ENCODE results near the gene TEX35. TPM values are rescaled to one million over a fixed set of nuclear protein-coding genes. Genes with fewer than 3 reads are reported as not detected.

TEX35 gene
- total RNA-seq, 8 experiments from 2014 or later: 0.14 to 0.66 (median 0.29) TPM; not detected in 4

- in situ Hi-C loops (cut with MboI; ENCODE audit: low pct_unique_long_range_greater_than_20kb in 2 of 9, low sequenced_read_pairs in 9 of 9, unreplicated experiment in 9 of 9): loop anchor here in 1 of 9 experiments (25.0 kb wide), 1 partner anchor 169 kb away; no protein-coding TSS in a partner anchor
- H3K27ac ChIP-seq: no peak overlapping the region
- no peaks in the 10 kb centered on the region for H3K4me1 ChIP-seq (replicated peaks in 1 of 2)
- H3K4me3 ChIP-seq: no peak overlapping the region
- WGBS, 10 experiments: 49 to 100% (median 80%) methylated on average over 1 to 5 of the region's 6 CpGs; no CpG with 5 or more reads in 5 of the 10 experiments
- no peak for ATAC-seq (replicated peaks in 6 of 8)
Measured at GRCh38 chr1:178506177-178506576, 6.7 kb upstream of the TEX35 start.

DNA sequence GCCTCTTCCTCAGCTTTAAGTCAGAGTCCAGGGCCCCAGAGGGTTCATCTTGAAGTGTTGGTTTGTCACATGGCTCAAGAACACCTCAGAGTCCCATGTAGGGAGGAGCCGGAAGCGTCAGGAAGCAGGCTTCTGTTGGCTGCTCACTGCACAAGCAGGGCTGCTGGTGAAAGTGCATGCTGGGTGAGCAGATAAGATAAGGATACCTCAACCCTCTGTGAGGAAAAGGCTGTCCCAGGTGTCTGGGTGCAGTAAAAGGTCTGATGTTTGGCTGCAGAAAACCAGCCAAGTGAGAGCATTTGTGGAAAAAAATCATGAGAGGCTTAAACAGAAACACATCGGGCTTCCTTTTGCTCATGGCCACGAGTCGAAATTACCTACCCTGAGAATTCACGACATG lies 6.2 kb upstream of the TEX35 start:
- in situ Hi-C loops (cut with MboI; ENCODE audit: low pct_unique_long_range_greater_than_20kb in 2 of 9, low sequenced_read_pairs in 9 of 9, unreplicated experiment in 9 of 9): loop anchor here in 1 of 9 experiments (25.0 kb wide), 1 partner anchor 169 kb away; no protein-coding TSS in a partner anchor
- peak in 2 of 8 experiments; percentile 28 to 52 for ATAC-seq (replicated peaks in 6 of 8)
- WGBS, 10 experiments: 67 to 100% (median 85%) methylated on average over 1 to 6 of the region's 6 CpGs; no CpG with 5 or more reads in 3 of the 10 experiments
- Histone ChIP-seq H3K27ac (no peak overlapping the region), H3K4me3 (no peak overlapping the region), H3K4me1 (replicated peaks in 1 of 2) (no peaks in the 10 kb centered on the region)

DNA sequence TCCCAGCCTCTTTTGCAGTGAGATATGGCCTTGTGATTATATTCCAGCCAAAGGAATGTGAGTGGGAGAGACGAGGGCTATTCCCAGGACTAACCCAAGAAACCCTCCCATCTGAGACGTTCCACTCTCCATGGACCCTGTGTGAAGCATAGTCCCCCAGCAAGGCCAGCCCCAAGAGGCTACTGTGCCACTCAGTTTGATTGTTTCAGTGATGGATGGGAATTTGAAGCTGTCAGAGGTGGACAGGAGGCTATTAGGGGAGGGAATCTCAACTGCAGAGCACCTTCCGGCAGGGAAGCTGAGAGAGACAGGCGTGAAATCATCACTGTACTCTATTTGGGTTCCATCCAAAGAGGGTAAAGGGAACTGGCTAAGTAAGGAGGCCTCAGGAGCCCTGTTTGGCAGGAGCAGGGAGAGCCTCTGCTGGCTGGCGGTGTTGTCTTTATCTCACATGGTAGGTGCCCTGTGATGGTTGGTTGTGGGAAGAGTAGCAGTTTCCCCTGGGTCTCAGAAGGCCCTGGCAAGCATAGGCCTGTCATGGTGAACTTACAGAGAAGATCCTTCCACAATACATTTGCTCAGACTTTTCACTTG lies 3.4 kb upstream of the TEX35 start:
- in situ Hi-C loops (cut with MboI; ENCODE audit: low pct_unique_long_range_greater_than_20kb in 2 of 9, low sequenced_read_pairs in 9 of 9, unreplicated experiment in 9 of 9): loop anchor here in 3 of 9 experiments (10.0 to 25.0 kb wide), 2 partner anchors 172 to 205 kb away; no protein-coding TSS in a partner anchor
- WGBS, 10 experiments: 47 to 77% (median 75%) methylated on average over 2 to 5 of the region's 5 CpGs; no CpG with 5 or more reads in 4 of the 10 experiments
- peak in 5 of 8 experiments; percentile 24 to 93 (median 76) for ATAC-seq (replicated peaks in 6 of 8)
- Histone ChIP-seq H3K4me1 (replicated peaks in 1 of 2) (no peaks in the 10 kb centered on the region), H3K4me3 (no peak overlapping the region), H3K27ac (no peak overlapping the region)

DNA sequence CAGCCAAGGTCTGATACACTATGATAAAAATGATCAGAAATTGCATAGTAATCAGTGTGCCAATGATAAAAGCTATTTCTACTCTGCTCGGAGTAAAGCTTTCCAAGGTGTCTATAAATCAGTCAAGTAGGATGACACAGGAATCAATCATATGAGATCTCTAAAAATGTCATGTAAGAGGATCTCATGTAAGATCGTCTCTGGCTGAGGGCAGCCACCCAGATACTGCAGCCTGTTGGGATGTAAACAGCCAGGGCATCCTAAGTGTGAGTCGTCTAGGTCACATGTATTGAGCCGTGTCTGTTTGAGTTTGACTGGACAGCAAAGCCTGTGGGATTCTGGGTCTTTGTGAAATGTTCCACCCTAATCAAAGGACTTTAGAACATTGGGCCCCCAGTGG lies 2.8 kb upstream of the TEX35 start:
- no peak for ATAC-seq (replicated peaks in 6 of 8)
- no peak overlapping the region for H3K4me3 ChIP-seq
- in situ Hi-C loops (cut with MboI; ENCODE audit: low pct_unique_long_range_greater_than_20kb in 2 of 9, low sequenced_read_pairs in 9 of 9, unreplicated experiment in 9 of 9): loop anchor here in 3 of 9 experiments (10.0 to 25.0 kb wide), 2 partner anchors 173 to 205 kb away; no protein-coding TSS in a partner anchor
- 40 to 100% (median 92%) methylated on average over 1 to 4 of the region's 4 CpGs; no CpG with 5 or more reads in 1 of the 10 experiments for WGBS, 10 experiments
- no peaks in the 10 kb centered on the region for H3K4me1 ChIP-seq (replicated peaks in 1 of 2)
- H3K27ac ChIP-seq: no peak overlapping the region

- ATAC-seq (replicated peaks in 6 of 8): peak in 3 of 8 experiments; percentile 84 to 97 (median 94)
- WGBS, 10 experiments: 3 to 91% (median 64%) methylated on average over 1 to 14 of the region's 14 CpGs; no CpG with 5 or more reads in 2 of the 10 experiments
- in situ Hi-C loops (cut with MboI; ENCODE audit: low pct_unique_long_range_greater_than_20kb in 2 of 9, low sequenced_read_pairs in 9 of 9, unreplicated experiment in 9 of 9): loop anchor here in 3 of 9 experiments (10.0 to 25.0 kb wide), 2 partner anchors 176 to 209 kb away; no protein-coding TSS in a partner anchor
Measured at GRCh38 chr1:178513278-178513983, 522 bp downstream of the TEX35 start.

GRCh38 chr1:178516110-178516509 lies 3.2 kb downstream of the TEX35 start:
- no peak overlapping the region for H3K4me3 ChIP-seq
- in situ Hi-C loops (cut with MboI; ENCODE audit: low pct_unique_long_range_greater_than_20kb in 2 of 9, low sequenced_read_pairs in 9 of 9, unreplicated experiment in 9 of 9): loop anchor here in 3 of 9 experiments (10.0 to 25.0 kb wide), 2 partner anchors 179 to 211 kb away; no protein-coding TSS in a partner anchor
- no peaks in the 10 kb centered on the region for H3K4me1 ChIP-seq (replicated peaks in 1 of 2)
- no peak overlapping the region for H3K27ac ChIP-seq
- no peak for ATAC-seq (replicated peaks in 6 of 8)
- WGBS, 10 experiments: 75 to 96% (median 86%) methylated on average over 1 to 4 of the region's 4 CpGs; no CpG with 5 or more reads in 1 of the 10 experiments

More at GRCh38 chr1:178513278-178513983, 522 bp downstream of the TEX35 start:
- Histone ChIP-seq H3K27ac (no peak overlapping the region), H3K4me3 (no peak overlapping the region), H3K4me1 (replicated peaks in 1 of 2) (no peaks in the 10 kb centered on the region)

DNA sequence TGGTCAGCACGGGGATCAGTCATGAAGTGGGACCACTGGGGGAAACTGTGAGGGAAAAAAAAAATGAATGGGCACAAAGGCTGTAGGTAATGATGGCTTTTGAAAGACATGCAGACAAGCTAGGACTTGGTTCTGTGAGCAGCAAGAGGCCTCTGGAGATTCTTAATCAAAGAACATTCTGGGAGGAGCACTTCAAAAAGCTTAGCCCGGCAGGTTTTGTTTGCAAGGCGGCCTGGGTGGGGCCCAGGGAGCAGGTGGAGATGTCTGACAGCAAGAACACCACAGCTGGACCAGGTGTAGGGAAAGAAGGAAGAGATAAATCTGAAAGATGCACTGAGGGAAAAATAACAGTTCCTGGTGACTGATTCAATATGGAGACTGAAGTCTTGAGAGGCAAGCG lies 6.0 kb downstream of the TEX35 start:
- Histone ChIP-seq H3K4me3 (no peak overlapping the region), H3K4me1 (replicated peaks in 1 of 2) (no peaks in the 10 kb centered on the region), H3K27ac (no peak overlapping the region)
- in situ Hi-C loops (cut with MboI; ENCODE audit: low pct_unique_long_range_greater_than_20kb in 2 of 9, low sequenced_read_pairs in 9 of 9, unreplicated experiment in 9 of 9): loop anchor here in 3 of 9 experiments (10.0 to 25.0 kb wide), 2 partner anchors 182 to 214 kb away; no protein-coding TSS in a partner anchor
- WGBS, 10 experiments: 40 to 100% (median 72%) methylated on average over 1 to 4 of the region's 4 CpGs; no CpG with 5 or more reads in 1 of the 10 experiments
- no peak for ATAC-seq (replicated peaks in 6 of 8)

GRCh38 chr1:178520803-178521202 lies 7.9 kb downstream of the TEX35 start:
- Histone ChIP-seq H3K4me1 (replicated peaks in 1 of 2) (peaks cover 0 to 3% of the 10 kb centered on the region in 2 donors), H3K4me3 (no peak overlapping the region), H3K27ac (no peak overlapping the region)
- ATAC-seq (replicated peaks in 6 of 8): no peak
- in situ Hi-C loops (cut with MboI; ENCODE audit: low pct_unique_long_range_greater_than_20kb in 2 of 9, low sequenced_read_pairs in 9 of 9, unreplicated experiment in 9 of 9): loop anchor here in 1 of 9 experiments (25.0 kb wide), 1 partner anchor 184 kb away; no protein-coding TSS in a partner anchor
- 92 to 100% (median 100%) methylated on average over 2 to 11 of the region's 11 CpGs; no CpG with 5 or more reads in 7 of the 10 experiments for WGBS, 10 experiments

GRCh38 chr1:178521241-178521640 lies 8.3 kb downstream of the TEX35 start:
- in situ Hi-C loops (cut with MboI; ENCODE audit: low pct_unique_long_range_greater_than_20kb in 2 of 9, low sequenced_read_pairs in 9 of 9, unreplicated experiment in 9 of 9): loop anchor here in 1 of 9 experiments (25.0 kb wide), 1 partner anchor 184 kb away; no protein-coding TSS in a partner anchor
- Histone ChIP-seq H3K4me3 (no peak overlapping the region), H3K27ac (no peak overlapping the region), H3K4me1 (replicated peaks in 1 of 2) (peaks cover 0 to 3% of the 10 kb centered on the region in 2 donors)
- ATAC-seq (replicated peaks in 6 of 8): no peak
- 73 to 100% (median 93%) methylated on average over 1 to 3 of the region's 4 CpGs; no CpG with 5 or more reads in 5 of the 10 experiments for WGBS, 10 experiments

- in situ Hi-C loops (cut with MboI; ENCODE audit: low pct_unique_long_range_greater_than_20kb in 2 of 9, low sequenced_read_pairs in 9 of 9, unreplicated experiment in 9 of 9): loop anchor here in 8 of 9 experiments (25.0 kb wide), 6 partner anchors 215 to 860 kb away; partner anchors contain the start of gene AXDND1 (in 5 of the 8)
Measured at GRCh38 chr1:178527117-178527516, 14.2 kb downstream of the TEX35 start.

GRCh38 chr1:178528228-178528952 lies 15.5 kb downstream of the TEX35 start:
- WGBS, 10 experiments: 76 to 98% (median 83%) methylated on average over 2 to 8 of the region's 10 CpGs; no CpG with 5 or more reads in 3 of the 10 experiments
- Histone ChIP-seq H3K4me1 (replicated peaks in 1 of 2) (peaks cover 0 to 10% of the 10 kb centered on the region in 2 donors), H3K4me3 (no peak overlapping the region), H3K27ac (no peak overlapping the region)
- in situ Hi-C loops (cut with MboI; ENCODE audit: low pct_unique_long_range_greater_than_20kb in 2 of 9, low sequenced_read_pairs in 9 of 9, unreplicated experiment in 9 of 9): loop anchor here in 8 of 9 experiments (25.0 kb wide), 6 partner anchors 216 to 859 kb away; partner anchors contain the start of gene AXDND1 (in 5 of the 8)
- no peak for ATAC-seq (replicated peaks in 6 of 8)

More at GRCh38 chr1:178527117-178527516, 14.2 kb downstream of the TEX35 start:
- no peak overlapping the region for H3K4me3 ChIP-seq
- no peak for ATAC-seq (replicated peaks in 6 of 8)
- H3K27ac ChIP-seq: no peak overlapping the region
- WGBS, 10 experiments: 66 to 90% (median 81%) methylated on average over 2 to 4 of the region's 4 CpGs; no CpG with 5 or more reads in 1 of the 10 experiments
- H3K4me1 ChIP-seq (replicated peaks in 1 of 2): peaks cover 0 to 10% of the 10 kb centered on the region in 2 donors

DNA sequence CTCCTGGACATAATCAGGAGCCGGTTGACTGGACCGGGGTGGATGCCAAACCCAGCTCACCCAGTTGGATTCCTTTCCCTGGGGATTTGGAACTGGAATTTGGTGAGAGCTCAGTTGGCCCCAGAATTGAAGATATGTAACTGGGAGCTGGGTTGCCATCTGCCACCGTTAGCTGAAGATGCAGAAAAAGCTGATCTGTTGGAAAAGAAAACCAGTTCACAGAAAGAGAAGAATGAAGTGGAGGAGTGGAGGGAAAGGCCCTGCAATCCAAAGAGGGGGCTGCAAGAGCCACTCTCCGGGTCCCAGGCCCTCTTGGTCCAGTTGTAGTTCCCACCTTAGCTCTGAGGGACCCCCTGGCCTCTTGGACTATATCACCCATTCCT lies 16.0 kb downstream of the TEX35 start:
- H3K27ac ChIP-seq: no peak overlapping the region
- no peak overlapping the region for H3K4me3 ChIP-seq
- H3K4me1 ChIP-seq (replicated peaks in 1 of 2): peaks cover 0 to 10% of the 10 kb centered on the region in 2 donors
- WGBS, 10 experiments: 71 to 100% (median 83%) methylated on average over 2 to 4 of the region's 4 CpGs; no CpG with 5 or more reads in 6 of the 10 experiments
- in situ Hi-C loops (cut with MboI; ENCODE audit: low pct_unique_long_range_greater_than_20kb in 2 of 9, low sequenced_read_pairs in 9 of 9, unreplicated experiment in 9 of 9): loop anchor here in 8 of 9 experiments (25.0 kb wide), 6 partner anchors 217 to 858 kb away; partner anchors contain the start of gene AXDND1 (in 5 of the 8)
- ATAC-seq (replicated peaks in 6 of 8): no peak

All from motor neuron (in vitro differentiated cells).